Hepatic stellate cell (primary cell): ENCODE results near the gene PLSCR2.
"Not testable (repeated sequence)": the region's sequence is repeated elsewhere in the genome, so short reads cannot be mapped to it uniquely, and the experiment has no call there.

Experiments used
- DNase-seq: peaks from one replicate; pipeline ENCODE4 v3.0.0; 2011; ENCODE audit warnings: low spot score

The PLSCR2 gene

GRCh38 chr3:146469150-146470017 is at the start of gene PLSCR2:
Gene PLSCR2, minus strand, starts transcription at chr3:146469561. Its CDS starts 9,657 bp downstream, at chr3:146459904.
- no peak for DNase-seq

GRCh38 chr3:146517684-146518435 is 48.5 kb upstream of the PLSCR2 start:
- no peak for DNase-seq

GRCh38 chr3:146513386-146514051 is 44.2 kb upstream of the PLSCR2 start:
- no peak for DNase-seq

GRCh38 chr3:146511402-146512134 is 42.2 kb upstream of the PLSCR2 start:
- no peak for DNase-seq

- no peak for DNase-seq
Measured at GRCh38 chr3:146507331-146508120, 38.2 kb upstream of the PLSCR2 start.

- no peak for DNase-seq
Measured at GRCh38 chr3:146505516-146505915, 36.2 kb upstream of the PLSCR2 start.

- no peak for DNase-seq
Measured at GRCh38 chr3:146504498-146505197, 35.3 kb upstream of the PLSCR2 start.

- peak; percentile 56 for DNase-seq
Measured at GRCh38 chr3:146503461-146504202, 34.3 kb upstream of the PLSCR2 start.

GRCh38 chr3:146502887-146503460 is 33.6 kb upstream of the PLSCR2 start:
- DNase-seq = no peak

- DNase-seq = no peak
Measured at GRCh38 chr3:146501752-146502151, 32.4 kb upstream of the PLSCR2 start.

- no peak for DNase-seq
Measured at GRCh38 chr3:146499701-146500100, 30.3 kb upstream of the PLSCR2 start.

- no peak for DNase-seq
Measured at GRCh38 chr3:146498002-146498736, 28.8 kb upstream of the PLSCR2 start.

GRCh38 chr3:146497145-146497843 is 27.9 kb upstream of the PLSCR2 start:
- DNase-seq = not testable (repeated sequence)

GRCh38 chr3:146496726-146497125 is 27.4 kb upstream of the PLSCR2 start:
- no peak for DNase-seq

- DNase-seq = no peak
Measured at GRCh38 chr3:146496251-146496650, 26.9 kb upstream of the PLSCR2 start.

GRCh38 chr3:146493761-146494160 is 24.4 kb upstream of the PLSCR2 start:
- DNase-seq = no peak

GRCh38 chr3:146493221-146493620 is 23.9 kb upstream of the PLSCR2 start:
- DNase-seq = no peak

- DNase-seq = no peak
Measured at GRCh38 chr3:146491303-146491702, 21.9 kb upstream of the PLSCR2 start.
